Hepatocyte (in vitro differentiated cells): ENCODE measurements around the gene RNASEL.

Source experiments
- EZH2 ChIP-seq: fragments of 200-600 bp; sonication (generic); IDR thresholded peaks from 2 replicates; pipeline ENCODE4 v1.6.1; 2016; ENCODE audit warnings: antibody characterized with exemption, mild to moderate bottlenecking, borderline replicate concordance
- EZH2phosphoT487 ChIP-seq: fragments of 200-600 bp; sonication (generic); IDR thresholded peaks from one replicate; pipeline ENCODE4 v1.6.1; 2018; ENCODE audit warnings: antibody characterized with exemption, mild to moderate bottlenecking, low read depth, moderate library complexity; ENCODE audit not compliant: unreplicated experiment, severe bottlenecking
- TF ChIP-seq, protein P1 (sequence below): fragments of 200-600 bp; sonication (generic); IDR thresholded peaks from 2 replicates; pipeline ENCODE4 v1.5.1; 2016; ENCODE audit warnings: antibody characterized with exemption, mild to moderate bottlenecking; ENCODE audit not compliant: poor library complexity

GRCh38 chr1:182600036-182600713, 11.1 kb upstream of the RNASEL start:
- TF ChIP-seq, protein P1, sequence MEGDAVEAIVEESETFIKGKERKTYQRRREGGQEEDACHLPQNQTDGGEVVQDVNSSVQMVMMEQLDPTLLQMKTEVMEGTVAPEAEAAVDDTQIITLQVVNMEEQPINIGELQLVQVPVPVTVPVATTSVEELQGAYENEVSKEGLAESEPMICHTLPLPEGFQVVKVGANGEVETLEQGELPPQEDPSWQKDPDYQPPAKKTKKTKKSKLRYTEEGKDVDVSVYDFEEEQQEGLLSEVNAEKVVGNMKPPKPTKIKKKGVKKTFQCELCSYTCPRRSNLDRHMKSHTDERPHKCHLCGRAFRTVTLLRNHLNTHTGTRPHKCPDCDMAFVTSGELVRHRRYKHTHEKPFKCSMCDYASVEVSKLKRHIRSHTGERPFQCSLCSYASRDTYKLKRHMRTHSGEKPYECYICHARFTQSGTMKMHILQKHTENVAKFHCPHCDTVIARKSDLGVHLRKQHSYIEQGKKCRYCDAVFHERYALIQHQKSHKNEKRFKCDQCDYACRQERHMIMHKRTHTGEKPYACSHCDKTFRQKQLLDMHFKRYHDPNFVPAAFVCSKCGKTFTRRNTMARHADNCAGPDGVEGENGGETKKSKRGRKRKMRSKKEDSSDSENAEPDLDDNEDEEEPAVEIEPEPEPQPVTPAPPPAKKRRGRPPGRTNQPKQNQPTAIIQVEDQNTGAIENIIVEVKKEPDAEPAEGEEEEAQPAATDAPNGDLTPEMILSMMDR, result no peak
- TF ChIP-seq EZH2, result no peak
- TF ChIP-seq EZH2phosphoT487, result no peak
